ENCODE data around the gene IGF2R.
"Not testable (repeated sequence)": the region's sequence is repeated elsewhere in the genome, so short reads cannot be mapped to it uniquely, and the experiment has no call there.

IGF2R gene

GRCh38 chr6:160000893-160001427, 32.1 kb downstream of the IGF2R start:
- DNase-seq = not testable (repeated sequence)

GRCh38 chr6:160002882-160003281, 34.0 kb downstream of the IGF2R start:
- no peak for DNase-seq

- DNase-seq = no peak
These were observed 35.1 kb downstream of the IGF2R start for GRCh38 chr6:160004018-160004417.

GRCh38 chr6:160004419-160005175, 35.7 kb downstream of the IGF2R start:
- no peak for DNase-seq

- DNase-seq = no peak
These were observed 36.3 kb downstream of the IGF2R start for GRCh38 chr6:160005211-160005610.

GRCh38 chr6:160005861-160006540, 37.1 kb downstream of the IGF2R start:
- DNase-seq = no peak

GRCh38 chr6:160007145-160007544, 38.3 kb downstream of the IGF2R start:
- DNase-seq = no peak

GRCh38 chr6:160007611-160008010, 38.7 kb downstream of the IGF2R start:
- DNase-seq = no peak

GRCh38 chr6:160010067-160010466, 41.2 kb downstream of the IGF2R start:
- no peak for DNase-seq

- DNase-seq = peak; percentile 22
These were observed 45.3 kb downstream of the IGF2R start for GRCh38 chr6:160013987-160014868.

GRCh38 chr6:160014869-160015182, 45.9 kb downstream of the IGF2R start:
- no peak for DNase-seq

- DNase-seq = no peak
These were observed 47.1 kb downstream of the IGF2R start for GRCh38 chr6:160015778-160016684.

- no peak for DNase-seq
These were observed 53.2 kb downstream of the IGF2R start for GRCh38 chr6:160022101-160022500.

GRCh38 chr6:160022793-160023192, 53.9 kb downstream of the IGF2R start:
- no peak for DNase-seq

- DNase-seq = no peak
These were observed 55.3 kb downstream of the IGF2R start for GRCh38 chr6:160024152-160024551.

- DNase-seq = no peak
These were observed 58.2 kb downstream of the IGF2R start for GRCh38 chr6:160027076-160027475.

- DNase-seq = no peak
These were observed 59.0 kb downstream of the IGF2R start for GRCh38 chr6:160027931-160028330.

- no peak for DNase-seq
These were observed 59.8 kb downstream of the IGF2R start for GRCh38 chr6:160028487-160029275.

GRCh38 chr6:160029525-160029924, 60.6 kb downstream of the IGF2R start:
- DNase-seq = no peak

- peak; percentile 83 for DNase-seq
These were observed 61.2 kb downstream of the IGF2R start for GRCh38 chr6:160030103-160030502.

- DNase-seq = no peak
These were observed 62.6 kb downstream of the IGF2R start for GRCh38 chr6:160031442-160031841.
